Stimulated activated CD4-positive, alpha-beta T cell treated with anti-CD3 and anti-CD28 coated beads, TNF-alpha, amount 100 ng/mL, for 1 hour (primary cell): Measurements from ENCODE around the gene SLC6A18.
"Not testable (repeated sequence)": the region's sequence is repeated elsewhere in the genome, so short reads cannot be mapped to it uniquely, and the experiment has no call there.

Experiments
- DNase-seq, 3 donors: peaks; one replicate each; pipeline ENCODE4 v3.0.0-alpha.2; 2020; ENCODE audit warnings: low read depth in 3 of 3, low spot score in 1 of 3

The SLC6A18 gene

GRCh38 chr5:1229023-1229422, 3.8 kb downstream of the SLC6A18 start:
- DNase-seq = not testable (repeated sequence)

- DNase-seq = no peak
These were observed 4.6 kb downstream of the SLC6A18 start for GRCh38 chr5:1229822-1230221.

- no peak for DNase-seq
These were observed 5.4 kb downstream of the SLC6A18 start for GRCh38 chr5:1230551-1230950.

GRCh38 chr5:1231354-1231905, 6.2 kb downstream of the SLC6A18 start:
- DNase-seq = no peak

GRCh38 chr5:1232780-1233179, 7.6 kb downstream of the SLC6A18 start:
- no peak for DNase-seq

- DNase-seq = no peak
These were observed 10.2 kb downstream of the SLC6A18 start for GRCh38 chr5:1235379-1235778.

- DNase-seq = no peak
These were observed 10.7 kb downstream of the SLC6A18 start for GRCh38 chr5:1235838-1236237.

GRCh38 chr5:1239505-1240251, 14.5 kb downstream of the SLC6A18 start:
- no peak for DNase-seq

- DNase-seq = no peak
These were observed 15.5 kb downstream of the SLC6A18 start for GRCh38 chr5:1240496-1241260.

GRCh38 chr5:1241509-1242080, 16.4 kb downstream of the SLC6A18 start:
- DNase-seq = no peak

GRCh38 chr5:1242733-1243486, 17.7 kb downstream of the SLC6A18 start:
- DNase-seq = no peak

GRCh38 chr5:1243487-1244130, 18.4 kb downstream of the SLC6A18 start:
- DNase-seq = no peak

GRCh38 chr5:1244255-1244654, 19.1 kb downstream of the SLC6A18 start:
- no peak for DNase-seq

GRCh38 chr5:1244976-1245375, 19.8 kb downstream of the SLC6A18 start:
- no peak for DNase-seq

- no peak for DNase-seq
These were observed 20.9 kb downstream of the SLC6A18 start for GRCh38 chr5:1245905-1246576.

- no peak for DNase-seq
These were observed 21.7 kb downstream of the SLC6A18 start for GRCh38 chr5:1246711-1247431.

- DNase-seq = no peak
These were observed 22.6 kb downstream of the SLC6A18 start for GRCh38 chr5:1247811-1248210.

- DNase-seq = no peak
These were observed 24.4 kb downstream of the SLC6A18 start for GRCh38 chr5:1249366-1250280.
